ENCODE data around the gene APIP.

DNA sequence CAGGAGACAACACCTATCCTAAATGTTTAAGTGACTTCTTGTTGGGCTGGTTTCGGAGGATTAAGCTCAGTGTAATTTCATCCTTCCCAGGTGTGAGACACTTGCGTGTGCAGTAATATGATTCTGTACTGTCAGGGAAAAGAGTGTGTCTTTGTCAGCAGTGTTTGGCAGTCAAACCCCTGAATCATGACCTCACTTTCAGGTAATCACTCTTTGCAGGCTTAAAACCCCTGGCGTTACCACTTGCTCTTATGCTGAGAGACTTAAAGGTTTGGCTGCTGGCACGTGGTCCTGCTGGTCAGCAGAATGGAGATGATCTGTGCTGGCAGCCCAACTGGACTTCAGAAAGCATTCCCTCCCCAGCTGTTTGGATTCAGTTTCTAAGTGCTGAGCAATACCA lies 56.1 kb downstream of the APIP start:
- no peak for TF ChIP-seq ZNF384 (IDR thresholded peaks at IDR 0.05)
- no peak for TF ChIP-seq SP1 (IDR thresholded peaks at IDR 0.05)
- no peak for TF ChIP-seq FOXA1 (IDR thresholded peaks at IDR 0.05)
- TF ChIP-seq FOXK2 (IDR thresholded peaks at IDR 0.05), result no peak
- TF ChIP-seq HDGF (IDR thresholded peaks at IDR 0.05; ENCODE audit: borderline replicate concordance), result no peak
- TF ChIP-seq CTBP1 (IDR thresholded peaks at IDR 0.05; ENCODE audit: borderline replicate concordance), result no peak
- no peak for TF ChIP-seq SUZ12 (IDR thresholded peaks at IDR 0.05)
- no peak for TF ChIP-seq ELF4 (IDR thresholded peaks at IDR 0.05)

Data from HEK293T (cell line).